ENCODE measurements around the gene C4orf54. TPM values are rescaled to one million over a fixed set of nuclear protein-coding genes. Genes with fewer than 3 reads are reported as not detected.

Gene C4orf54
- under 0.01 TPM for total RNA-seq

- DNase-seq (ENCODE audit: low spot score in 2 of 2), result no peak
- FAIRE-seq, result no peak
Observed at GRCh38 chr4:99657798-99658197, at the start of gene C4orf54. Gene C4orf54 (minus strand): TSS chr4:99657828. CDS start chr4:99654648, 3,180 bp downstream.

GRCh38 chr4:99705891-99706290, 48.3 kb upstream of the C4orf54 start:
- FAIRE-seq (no peak), DNase-seq (ENCODE audit: low spot score in 2 of 2) (no peak)

GRCh38 chr4:99696801-99697200, 39.2 kb upstream of the C4orf54 start:
- FAIRE-seq (no peak), DNase-seq (ENCODE audit: low spot score in 2 of 2) (no peak)

- FAIRE-seq, result no peak
Observed at GRCh38 chr4:99693140-99693539, 35.5 kb upstream of the C4orf54 start.

GRCh38 chr4:99690990-99691389, 33.4 kb upstream of the C4orf54 start:
- DNase-seq (ENCODE audit: low spot score in 2 of 2), result no peak
- FAIRE-seq, result no peak

More at GRCh38 chr4:99693140-99693539, 35.5 kb upstream of the C4orf54 start:
- DNase-seq (ENCODE audit: low spot score in 2 of 2), result no peak

- FAIRE-seq, result no peak
- no peak for DNase-seq (ENCODE audit: low spot score in 2 of 2)
Observed at GRCh38 chr4:99690472-99690871, 32.8 kb upstream of the C4orf54 start.

- FAIRE-seq (no peak), DNase-seq (ENCODE audit: low spot score in 2 of 2) (no peak)
Observed at GRCh38 chr4:99687120-99687519, 29.5 kb upstream of the C4orf54 start.

- FAIRE-seq (no peak), DNase-seq (ENCODE audit: low spot score in 2 of 2) (no peak)
Observed at GRCh38 chr4:99685234-99685633, 27.6 kb upstream of the C4orf54 start.

GRCh38 chr4:99683895-99684294, 26.3 kb upstream of the C4orf54 start:
- FAIRE-seq, result no peak

GRCh38 chr4:99679976-99680375, 22.3 kb upstream of the C4orf54 start:
- FAIRE-seq (no peak), DNase-seq (ENCODE audit: low spot score in 2 of 2) (no peak)

More at GRCh38 chr4:99683895-99684294, 26.3 kb upstream of the C4orf54 start:
- DNase-seq (ENCODE audit: low spot score in 2 of 2), result no peak

- FAIRE-seq, result no peak
- no peak for DNase-seq (ENCODE audit: low spot score in 2 of 2)
Observed at GRCh38 chr4:99679204-99679603, 21.6 kb upstream of the C4orf54 start.

- FAIRE-seq, result no peak
- no peak for DNase-seq (ENCODE audit: low spot score in 2 of 2)
Observed at GRCh38 chr4:99677161-99677560, 19.5 kb upstream of the C4orf54 start.

GRCh38 chr4:99670409-99671073, 12.9 kb upstream of the C4orf54 start:
- DNase-seq (ENCODE audit: low spot score in 2 of 2) (no peak), FAIRE-seq (no peak)

- DNase-seq (ENCODE audit: low spot score in 2 of 2), result no peak
- no peak for FAIRE-seq
Observed at GRCh38 chr4:99669084-99669483, 11.5 kb upstream of the C4orf54 start.

GRCh38 chr4:99668472-99668871, 10.8 kb upstream of the C4orf54 start:
- DNase-seq (ENCODE audit: low spot score in 2 of 2) (no peak), FAIRE-seq (no peak)

GRCh38 chr4:99665983-99666382, 8.4 kb upstream of the C4orf54 start:
- no peak for FAIRE-seq
- DNase-seq (ENCODE audit: low spot score in 2 of 2), result no peak

GRCh38 chr4:99664716-99665115, 7.1 kb upstream of the C4orf54 start:
- FAIRE-seq (no peak), DNase-seq (ENCODE audit: low spot score in 2 of 2) (no peak)

GRCh38 chr4:99661907-99662306, 4.3 kb upstream of the C4orf54 start:
- DNase-seq (ENCODE audit: low spot score in 2 of 2) (no peak), FAIRE-seq (no peak)

GRCh38 chr4:99658666-99659065, 1.0 kb upstream of the C4orf54 start:
- DNase-seq (ENCODE audit: low spot score in 2 of 2) (no peak), FAIRE-seq (no peak)

- FAIRE-seq, result no peak
- no peak for DNase-seq (ENCODE audit: low spot score in 2 of 2)
Observed at GRCh38 chr4:99655308-99656081, 2.1 kb downstream of the C4orf54 start.

GRCh38 chr4:99654361-99654761, 3.3 kb downstream of the C4orf54 start:
- FAIRE-seq (no peak), DNase-seq (ENCODE audit: low spot score in 2 of 2) (no peak)

- DNase-seq (ENCODE audit: low spot score in 2 of 2) (no peak), FAIRE-seq (no peak)
Observed at GRCh38 chr4:99653916-99654315, 3.7 kb downstream of the C4orf54 start.
